HG02884 (cell line): ENCODE measurements around the gene HGD.

Source experiments
- ATAC-seq: cut with Tn5 transposase; IDR thresholded peaks from one replicate; pipeline ENCODE4 v1.9.1; 2021; ENCODE audit warnings: mild to moderate bottlenecking, moderate library complexity; ENCODE audit not compliant: unreplicated experiment

The HGD gene

GRCh38 chr3:120596116-120596852 is 85.8 kb downstream of the HGD start, which contains the start of gene NDUFB4:
Gene NDUFB4, plus strand, starts transcription at chr3:120596336. Its CDS starts 24 bp downstream, at chr3:120596360.
- peak; percentile 91 for ATAC-seq

GRCh38 chr3:120595788-120596115 is 86.3 kb downstream of the HGD start:
- no peak for ATAC-seq

- ATAC-seq = no peak
These were observed 94.6 kb downstream of the HGD start for GRCh38 chr3:120587332-120587975.
